ENCODE data around the gene NECTIN3.

The NECTIN3 gene

GRCh38 chr3:111071257-111072030, at the start of gene NECTIN3:
TSS of gene NECTIN3 (plus strand) at chr3:111071816. CDS start at chr3:111072018, 202 bp downstream.
- DNase-seq: peak; percentile 83 to 98 (median 94)

GRCh38 chr3:111027868-111028267, 43.7 kb upstream of the NECTIN3 start:
- no peak for DNase-seq

- no peak for DNase-seq
Observed at GRCh38 chr3:111031538-111031937, 40.1 kb upstream of the NECTIN3 start.

- DNase-seq: no peak
Observed at GRCh38 chr3:111032677-111033076, 38.9 kb upstream of the NECTIN3 start.

- DNase-seq: no peak
Observed at GRCh38 chr3:111033470-111034050, 38.1 kb upstream of the NECTIN3 start.

- DNase-seq: no peak
Observed at GRCh38 chr3:111035316-111035715, 36.3 kb upstream of the NECTIN3 start.

GRCh38 chr3:111035902-111036301, 35.7 kb upstream of the NECTIN3 start:
- DNase-seq: no peak

GRCh38 chr3:111040959-111041358, 30.7 kb upstream of the NECTIN3 start:
- DNase-seq: no peak

GRCh38 chr3:111045564-111045963, 26.1 kb upstream of the NECTIN3 start:
- DNase-seq: no peak

- no peak for DNase-seq
Observed at GRCh38 chr3:111047042-111047441, 24.6 kb upstream of the NECTIN3 start.

GRCh38 chr3:111047812-111048435, 23.7 kb upstream of the NECTIN3 start:
- DNase-seq: no peak

- DNase-seq: no peak
Observed at GRCh38 chr3:111051354-111051753, 20.3 kb upstream of the NECTIN3 start.

- DNase-seq: no peak
Observed at GRCh38 chr3:111068574-111068973, 3.0 kb upstream of the NECTIN3 start.

- peak in 36 of 58 donors; percentile 6 to 67 (median 44) for DNase-seq
Observed at GRCh38 chr3:111069974-111070771, 1.4 kb upstream of the NECTIN3 start.

- peak in 20 of 58 donors; percentile 39 to 82 (median 66) for DNase-seq
Observed at GRCh38 chr3:111070772-111071256, 802 bp upstream of the NECTIN3 start.

GRCh38 chr3:111072031-111072921, 660 bp downstream of the NECTIN3 start:
- peak in 34 of 58 donors; percentile 6 to 75 (median 50) for DNase-seq

GRCh38 chr3:111073218-111073617, 1.6 kb downstream of the NECTIN3 start:
- DNase-seq: no peak

- DNase-seq: no peak
Observed at GRCh38 chr3:111076732-111077131, 5.1 kb downstream of the NECTIN3 start.

- DNase-seq: no peak
Observed at GRCh38 chr3:111077369-111077768, 5.8 kb downstream of the NECTIN3 start.

GRCh38 chr3:111080413-111080812, 8.8 kb downstream of the NECTIN3 start:
- peak in 1 of 58 donors; percentile 6 for DNase-seq
